ENCODE results near the gene BOLA1.

The BOLA1 gene

DNA sequence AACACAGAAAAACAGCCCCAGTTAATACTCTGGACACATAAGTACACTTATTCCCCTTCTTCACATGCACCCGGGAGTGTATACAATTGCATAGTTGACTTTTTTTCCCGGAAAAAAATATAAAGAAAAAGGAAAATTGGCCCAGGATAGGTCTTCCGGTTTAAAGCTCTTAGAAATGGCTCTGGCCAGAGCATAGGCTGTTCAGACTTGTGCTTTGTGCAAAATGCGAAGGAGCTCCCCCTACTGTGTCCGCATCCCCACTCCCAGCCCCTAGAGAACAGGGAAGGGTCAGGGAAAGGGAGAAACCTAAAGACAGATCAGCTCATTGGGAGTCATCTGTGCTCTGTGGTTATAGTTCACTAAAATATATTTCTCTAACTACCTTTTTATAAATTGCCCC, 42.8 kb downstream of the BOLA1 start:
- Histone ChIP-seq H3K27ac (replicated peaks; ENCODE audit: low read length) (no peak overlapping the region), H3K4me2 (ENCODE audit: insufficient read depth, low read length, poor library complexity, severe bottlenecking) (no peak overlapping the region), H3K9ac (ENCODE audit: low read depth, low read length, poor library complexity) (no peak overlapping the region), H2BK12ac (ENCODE audit: low read length) (no peak overlapping the region), H3K36me3 (replicated peaks in 1 of 2; ENCODE audit: control insufficient read depth in 2 of 2, insufficient read depth in 2 of 2, low read length in 2 of 2) (peaks cover 20 to 31% of the 10 kb centered on the region in 2 donors), H3K4me3 (ENCODE audit: low read length in 2 of 2) (no peak overlapping the region), H2AFZ (ENCODE audit: low read length) (peak overlapping the region; percentile 56), H2BK120ac (ENCODE audit: low read depth, low read length) (no peak overlapping the region), H3K27me3 (ENCODE audit: control insufficient read depth in 3 of 3, insufficient read depth in 3 of 3, low read depth in 1 of 3, low read length in 3 of 3) (no peaks in the 10 kb centered on the region), H4K8ac (ENCODE audit: low read depth, low read length) (no peak overlapping the region), H3K18ac (ENCODE audit: low read length) (no peak overlapping the region), H3K4me1 (ENCODE audit: control insufficient read depth in 2 of 2, insufficient read depth in 1 of 2, low read depth in 1 of 2, low read length in 2 of 2) (peaks cover 5 to 19% of the 10 kb centered on the region in 2 donors), H3K79me1 (ENCODE audit: low read depth, low read length) (no peaks in the 10 kb centered on the region), H2BK15ac (ENCODE audit: low read length) (no peak overlapping the region), H2BK5ac (ENCODE audit: low read length) (no peak overlapping the region), H3K4ac (ENCODE audit: low read length) (no peak overlapping the region), H3K23ac (ENCODE audit: low read depth, low read length, poor library complexity) (no peak overlapping the region), H3K14ac (ENCODE audit: low read length) (no peak overlapping the region), H2AK5ac (ENCODE audit: low read depth, low read length) (no peak overlapping the region), H3K9me3 (replicated peaks in 1 of 2; ENCODE audit: control insufficient read depth in 2 of 2, insufficient read depth in 1 of 2, low read depth in 1 of 2, low read length in 2 of 2) (no peaks in the 10 kb centered on the region), H4K91ac (ENCODE audit: low read depth, low read length, poor library complexity) (no peak overlapping the region)
- DNase-seq (ENCODE audit: low spot score): peak; percentile 42
- no CpG with 5 or more reads among the region's 5 CpGs for WGBS, 2 donors (ENCODE audit: extremely low coverage in 2 of 2, insufficient read length in 2 of 2, insufficient replicate concordance in 1 of 2)

DNA sequence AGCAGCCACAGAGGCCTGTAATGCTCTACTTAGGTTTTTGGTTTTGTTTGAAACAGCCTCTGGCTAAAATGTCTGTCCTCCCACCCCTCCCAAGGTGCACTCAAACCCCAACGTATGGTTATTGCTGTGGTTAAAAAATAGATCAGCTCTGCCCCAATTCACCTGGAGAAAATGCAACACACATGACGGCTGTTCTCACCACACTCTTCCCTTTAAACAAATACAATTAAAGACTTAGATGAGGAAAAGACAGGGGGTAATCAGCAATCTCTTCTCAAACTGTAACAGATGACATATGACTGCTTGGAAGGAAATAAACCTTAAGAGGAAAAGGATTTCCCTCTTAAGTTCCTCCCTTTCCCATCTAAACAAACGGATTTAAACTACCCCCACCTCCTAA, 43.5 kb downstream of the BOLA1 start:
- Histone ChIP-seq H3K27ac (replicated peaks; ENCODE audit: low read length) (no peak overlapping the region), H3K27me3 (ENCODE audit: control insufficient read depth in 3 of 3, insufficient read depth in 3 of 3, low read depth in 1 of 3, low read length in 3 of 3) (no peaks in the 10 kb centered on the region)

DNA sequence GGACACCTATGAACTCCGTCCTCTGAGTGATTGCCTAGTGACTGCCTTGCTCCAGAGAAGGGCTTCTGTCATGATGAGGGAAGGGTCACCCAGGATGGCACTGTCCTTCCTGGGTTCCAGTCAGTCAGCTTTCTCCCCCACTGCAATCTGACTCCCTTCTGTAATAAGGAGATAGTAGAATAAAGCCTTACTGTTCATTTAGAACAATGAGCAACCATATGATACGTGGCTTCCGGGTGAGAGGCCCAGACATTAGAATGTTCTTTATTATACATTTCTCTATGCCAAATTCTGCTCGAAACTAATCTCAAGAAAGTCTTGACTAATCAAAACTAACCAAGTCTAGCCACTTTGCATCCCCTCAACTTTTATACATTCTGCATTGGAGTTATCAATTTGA, 45.8 kb downstream of the BOLA1 start:
- Histone ChIP-seq H2AK5ac (ENCODE audit: low read depth, low read length) (no peak overlapping the region), H3K23ac (ENCODE audit: low read depth, low read length, poor library complexity) (no peak overlapping the region), H3K27me3 (ENCODE audit: control insufficient read depth in 3 of 3, insufficient read depth in 3 of 3, low read depth in 1 of 3, low read length in 3 of 3) (no peaks in the 10 kb centered on the region), H3K36me3 (replicated peaks in 1 of 2; ENCODE audit: control insufficient read depth in 2 of 2, insufficient read depth in 2 of 2, low read length in 2 of 2) (peaks cover 25 to 59% of the 10 kb centered on the region in 2 donors), H3K14ac (ENCODE audit: low read length) (no peak overlapping the region), H2BK120ac (ENCODE audit: low read depth, low read length) (no peak overlapping the region), H3K18ac (ENCODE audit: low read length) (no peak overlapping the region), H3K79me1 (ENCODE audit: low read depth, low read length) (no peaks in the 10 kb centered on the region), H3K27ac (replicated peaks; ENCODE audit: low read length) (no peak overlapping the region), H2BK5ac (ENCODE audit: low read length) (no peak overlapping the region), H3K4me2 (ENCODE audit: insufficient read depth, low read length, poor library complexity, severe bottlenecking) (no peak overlapping the region), H4K8ac (ENCODE audit: low read depth, low read length) (no peak overlapping the region), H3K4me1 (ENCODE audit: control insufficient read depth in 2 of 2, insufficient read depth in 1 of 2, low read depth in 1 of 2, low read length in 2 of 2) (peaks cover 0 to 5% of the 10 kb centered on the region in 2 donors), H3K9ac (ENCODE audit: low read depth, low read length, poor library complexity) (no peak overlapping the region), H3K9me3 (replicated peaks in 1 of 2; ENCODE audit: control insufficient read depth in 2 of 2, insufficient read depth in 1 of 2, low read depth in 1 of 2, low read length in 2 of 2) (no peaks in the 10 kb centered on the region), H2AFZ (ENCODE audit: low read length) (no peak overlapping the region), H4K91ac (ENCODE audit: low read depth, low read length, poor library complexity) (no peak overlapping the region), H3K4me3 (ENCODE audit: low read length in 2 of 2) (no peak overlapping the region), H2BK12ac (ENCODE audit: low read length) (no peak overlapping the region), H2BK15ac (ENCODE audit: low read length) (no peak overlapping the region), H3K4ac (ENCODE audit: low read length) (no peak overlapping the region)
- no peak for DNase-seq (ENCODE audit: low spot score)
- no CpG with 5 or more reads among the region's 4 CpGs for WGBS, 2 donors (ENCODE audit: extremely low coverage in 2 of 2, insufficient read length in 2 of 2, insufficient replicate concordance in 1 of 2)

More for the DNA sequence above, 43.5 kb downstream of the BOLA1 start:
- Histone ChIP-seq H4K91ac (ENCODE audit: low read depth, low read length, poor library complexity) (no peak overlapping the region), H2AFZ (ENCODE audit: low read length) (no peak overlapping the region), H2BK15ac (ENCODE audit: low read length) (no peak overlapping the region), H2BK12ac (ENCODE audit: low read length) (no peak overlapping the region), H2BK120ac (ENCODE audit: low read depth, low read length) (no peak overlapping the region), H3K14ac (ENCODE audit: low read length) (no peak overlapping the region), H3K79me1 (ENCODE audit: low read depth, low read length) (no peaks in the 10 kb centered on the region), H3K36me3 (replicated peaks in 1 of 2; ENCODE audit: control insufficient read depth in 2 of 2, insufficient read depth in 2 of 2, low read length in 2 of 2) (peaks cover 20 to 37% of the 10 kb centered on the region in 2 donors), H3K4me1 (ENCODE audit: control insufficient read depth in 2 of 2, insufficient read depth in 1 of 2, low read depth in 1 of 2, low read length in 2 of 2) (peaks cover under 1 to 12% of the 10 kb centered on the region in 2 donors), H3K9me3 (replicated peaks in 1 of 2; ENCODE audit: control insufficient read depth in 2 of 2, insufficient read depth in 1 of 2, low read depth in 1 of 2, low read length in 2 of 2) (no peaks in the 10 kb centered on the region), H3K9ac (ENCODE audit: low read depth, low read length, poor library complexity) (no peak overlapping the region), H2AK5ac (ENCODE audit: low read depth, low read length) (no peak overlapping the region), H3K4me3 (ENCODE audit: low read length in 2 of 2) (no peak overlapping the region), H4K8ac (ENCODE audit: low read depth, low read length) (no peak overlapping the region), H2BK5ac (ENCODE audit: low read length) (no peak overlapping the region), H3K4ac (ENCODE audit: low read length) (no peak overlapping the region), H3K4me2 (ENCODE audit: insufficient read depth, low read length, poor library complexity, severe bottlenecking) (no peak overlapping the region), H3K18ac (ENCODE audit: low read length) (no peak overlapping the region), H3K23ac (ENCODE audit: low read depth, low read length, poor library complexity) (no peak overlapping the region)
- DNase-seq (ENCODE audit: low spot score): no peak
- no CpG with 5 or more reads among the region's 3 CpGs for WGBS, 2 donors (ENCODE audit: extremely low coverage in 2 of 2, insufficient read length in 2 of 2, insufficient replicate concordance in 1 of 2)

GRCh38 chr1:149949911-149950310, 50.5 kb downstream of the BOLA1 start:
- no peak overlapping the region for H2AK5ac ChIP-seq (ENCODE audit: low read depth, low read length)
- no peak overlapping the region for H3K4me2 ChIP-seq (ENCODE audit: insufficient read depth, low read length, poor library complexity, severe bottlenecking)
- H2BK120ac ChIP-seq (ENCODE audit: low read depth, low read length): no peak overlapping the region
- no peak for DNase-seq (ENCODE audit: low spot score)
- H3K4me3 ChIP-seq (ENCODE audit: low read length in 2 of 2): no peak overlapping the region
- no peaks in the 10 kb centered on the region for H3K4me1 ChIP-seq (ENCODE audit: control insufficient read depth in 2 of 2, insufficient read depth in 1 of 2, low read depth in 1 of 2, low read length in 2 of 2)
- H3K27me3 ChIP-seq (ENCODE audit: control insufficient read depth in 3 of 3, insufficient read depth in 3 of 3, low read depth in 1 of 3, low read length in 3 of 3): no peaks in the 10 kb centered on the region
- WGBS, 2 donors (ENCODE audit: extremely low coverage in 2 of 2, insufficient read length in 2 of 2, insufficient replicate concordance in 1 of 2): no CpG with 5 or more reads among the region's 6 CpGs
- no peak overlapping the region for H2BK15ac ChIP-seq (ENCODE audit: low read length)
- no peak overlapping the region for H3K23ac ChIP-seq (ENCODE audit: low read depth, low read length, poor library complexity)
- no peaks in the 10 kb centered on the region for H3K79me1 ChIP-seq (ENCODE audit: low read depth, low read length)
- H2BK12ac ChIP-seq (ENCODE audit: low read length): no peak overlapping the region
- no peak overlapping the region for H4K8ac ChIP-seq (ENCODE audit: low read depth, low read length)
- H2BK5ac ChIP-seq (ENCODE audit: low read length): no peak overlapping the region
- no peak overlapping the region for H4K91ac ChIP-seq (ENCODE audit: low read depth, low read length, poor library complexity)
- no peak overlapping the region for H3K18ac ChIP-seq (ENCODE audit: low read length)
- no peak overlapping the region for H2AFZ ChIP-seq (ENCODE audit: low read length)
- no peak overlapping the region for H3K27ac ChIP-seq (replicated peaks; ENCODE audit: low read length)
- no peak overlapping the region for H3K4ac ChIP-seq (ENCODE audit: low read length)
- no peaks in the 10 kb centered on the region for H3K9me3 ChIP-seq (replicated peaks in 1 of 2; ENCODE audit: control insufficient read depth in 2 of 2, insufficient read depth in 1 of 2, low read depth in 1 of 2, low read length in 2 of 2)
- peaks cover 11 to 52% of the 10 kb centered on the region in 2 donors for H3K36me3 ChIP-seq (replicated peaks in 1 of 2; ENCODE audit: control insufficient read depth in 2 of 2, insufficient read depth in 2 of 2, low read length in 2 of 2)
- H3K9ac ChIP-seq (ENCODE audit: low read depth, low read length, poor library complexity): no peak overlapping the region
- H3K14ac ChIP-seq (ENCODE audit: low read length): no peak overlapping the region
